Activated naive CD4-positive, alpha-beta T cell treated with anti-CD3 and anti-CD28 coated beads for 36 hours (primary cell): ENCODE measurements around the gene SELENOF. TPM values are rescaled to one million over a fixed set of nuclear protein-coding genes. Genes with fewer than 3 reads are reported as not detected.

Source experiments
- CTCF ChIA-PET: fragments of 350-600 bp; sonication (Branson Sonifier 250); formaldehyde crosslinking; loops from one replicate; lab custom pipeline; 2021; ENCODE audit warnings: antibody characterized with exemption; lab: Charles Lee
- DNase-seq: peaks from one replicate; pipeline ENCODE4 v3.0.0-alpha.2; 2020
- H3K27ac Mint-ChIP-seq: one replicate; pipeline ENCODE4 v1.8.0; 2021; ENCODE audit warnings: mild to moderate bottlenecking, mixed read lengths
- H3K27me3 Mint-ChIP-seq: one replicate; pipeline ENCODE4 v1.8.0; 2021; ENCODE audit warnings: low read depth, mixed read lengths
- H3K36me3 Mint-ChIP-seq: one replicate; pipeline ENCODE4 v1.8.0; 2021; ENCODE audit warnings: low read depth, mixed read lengths
- H3K4me1 Mint-ChIP-seq: one replicate; pipeline ENCODE4 v1.8.0; 2021; ENCODE audit warnings: low read depth, mixed read lengths
- H3K4me3 Mint-ChIP-seq: one replicate; pipeline ENCODE4 v1.8.0; 2021; ENCODE audit warnings: mild to moderate bottlenecking, moderate library complexity, mixed read lengths
- H3K9me3 Mint-ChIP-seq: one replicate; pipeline ENCODE4 v1.8.0; 2021; ENCODE audit warnings: mixed read lengths
- intact Hi-C: fragments of 100-400 bp; cut with micrococcal nuclease; formaldehyde crosslinking; loops from one replicate; pipeline ENCODE4 v1.15.1; 2023
- total RNA-seq, 2 experiments: library from RNA; stranded (reverse); gene quantifications; one replicate each; pipeline ENCODE4 v1.2.3, GENCODE V29; 2021

The SELENOF gene
- total RNA-seq, 2 experiments from 2014 or later = 111 to 115 TPM

DNA sequence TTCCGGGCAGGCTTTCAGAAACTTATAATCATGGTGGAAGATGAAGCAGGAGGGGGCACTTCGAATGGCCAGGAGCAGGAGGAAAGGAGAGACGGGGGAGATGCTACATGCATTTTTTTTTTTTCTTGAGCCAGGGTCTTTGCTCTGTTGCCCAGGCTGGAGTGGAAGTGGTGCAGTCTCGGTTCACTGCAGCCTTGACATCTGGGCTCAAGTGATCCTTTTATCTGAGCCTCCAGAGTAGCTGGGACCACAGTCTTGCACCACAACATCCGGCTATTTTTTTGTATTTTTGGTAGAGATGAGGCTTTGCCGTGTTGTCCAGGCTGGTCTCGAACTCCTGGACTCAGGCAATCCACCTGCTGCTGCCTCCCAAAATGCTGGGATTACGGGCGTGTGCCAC lies 61.6 kb downstream of the SELENOF start:
- no peak overlapping the region for H3K4me3 Mint-ChIP-seq
- H3K27ac Mint-ChIP-seq = no peak overlapping the region
- intact Hi-C loops = no loop called here
- CTCF ChIA-PET = no interaction called here
- H3K4me1 Mint-ChIP-seq = no peaks in the 10 kb centered on the region
- peaks cover 3% of the 10 kb centered on the region for H3K27me3 Mint-ChIP-seq
- no peaks in the 10 kb centered on the region for H3K36me3 Mint-ChIP-seq
- no peaks in the 10 kb centered on the region for H3K9me3 Mint-ChIP-seq
- DNase-seq = no peak

DNA sequence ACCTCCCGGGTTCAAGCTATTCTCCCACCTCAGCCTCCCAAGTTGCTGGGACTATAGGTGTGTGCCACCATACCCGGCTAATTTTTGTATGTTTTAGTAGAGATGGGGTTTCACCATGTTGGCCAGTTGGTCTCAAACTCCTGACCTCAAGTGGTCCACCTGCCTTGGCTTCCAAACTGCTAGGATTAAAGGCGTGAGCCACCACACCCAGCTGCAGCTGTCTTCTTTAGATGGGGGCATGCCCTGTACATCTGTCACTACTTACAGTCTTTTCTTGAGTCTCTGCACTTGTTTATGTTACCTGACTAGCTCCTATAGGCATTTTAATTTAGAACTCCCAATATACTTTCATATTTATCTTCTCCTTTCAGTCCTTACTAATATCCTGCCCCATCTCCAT lies 64.2 kb downstream of the SELENOF start:
- Mint-ChIP-seq H3K27me3 (peaks cover 3% of the 10 kb centered on the region), H3K4me1 (peaks cover 6% of the 10 kb centered on the region), H3K36me3 (no peaks in the 10 kb centered on the region), H3K4me3 (no peak overlapping the region), H3K9me3 (no peaks in the 10 kb centered on the region), H3K27ac (no peak overlapping the region)
- no peak for DNase-seq
- intact Hi-C loops = no loop called here
- CTCF ChIA-PET = no interaction called here

DNA sequence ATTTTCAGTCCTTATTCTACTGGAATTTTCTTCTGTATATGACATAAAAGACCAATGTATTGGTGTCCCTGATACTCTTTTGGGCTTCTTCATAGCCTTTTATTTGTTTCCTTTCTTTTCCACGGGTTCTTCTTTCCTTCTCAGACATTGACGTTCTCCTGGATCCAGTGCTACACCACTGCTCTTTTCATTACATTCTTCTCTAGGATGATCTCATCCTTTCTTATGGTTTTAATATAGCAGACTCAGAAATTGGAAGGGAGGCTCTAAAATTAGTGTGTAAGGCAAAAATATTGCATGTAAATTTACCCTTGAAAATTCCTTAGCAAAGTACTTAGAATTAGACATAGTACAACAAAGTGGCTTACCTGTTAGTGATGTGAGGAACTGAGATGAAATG lies 65.3 kb downstream of the SELENOF start:
- Mint-ChIP-seq H3K27me3 (peaks cover 3% of the 10 kb centered on the region), H3K36me3 (no peaks in the 10 kb centered on the region), H3K9me3 (no peaks in the 10 kb centered on the region), H3K4me1 (peaks cover 6% of the 10 kb centered on the region), H3K4me3 (no peak overlapping the region), H3K27ac (no peak overlapping the region)
- no peak for DNase-seq
- intact Hi-C loops = no loop called here
- CTCF ChIA-PET = no interaction called here

DNA sequence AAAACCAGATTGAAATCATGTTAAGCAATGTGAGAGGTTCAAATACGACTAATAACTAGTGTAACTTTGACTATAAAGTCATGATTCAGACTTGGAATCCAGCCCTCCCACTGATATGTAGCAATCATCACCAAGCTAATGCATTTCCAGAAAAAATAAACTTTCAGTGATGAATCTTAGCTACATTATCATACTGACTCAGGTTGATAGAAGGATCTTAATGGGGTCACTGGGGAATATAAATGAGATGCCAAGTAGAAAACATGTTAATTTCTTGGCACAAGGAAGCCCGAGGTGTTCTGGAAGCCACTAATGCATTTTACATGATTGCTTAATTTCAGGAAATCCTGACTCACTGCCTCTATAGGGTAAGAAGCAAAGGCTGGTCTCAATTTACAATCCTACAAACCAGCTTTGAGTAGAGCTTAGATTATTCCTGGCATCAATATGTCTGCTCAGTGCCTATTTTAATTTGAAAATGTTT lies 67.7 kb downstream of the SELENOF start:
- Mint-ChIP-seq H3K4me3 (no peak overlapping the region), H3K27me3 (peaks cover 3% of the 10 kb centered on the region), H3K27ac (no peak overlapping the region), H3K9me3 (no peaks in the 10 kb centered on the region), H3K4me1 (peaks cover 6% of the 10 kb centered on the region), H3K36me3 (no peaks in the 10 kb centered on the region)
- intact Hi-C loops = no loop called here
- no peak for DNase-seq
- CTCF ChIA-PET = interaction anchor here (1.9 kb wide), 1 partner anchor 238 kb away, joined by 5 read pairs; no protein-coding TSS in a partner anchor

- Mint-ChIP-seq H3K9me3 (no peaks in the 10 kb centered on the region), H3K27ac (no peak overlapping the region), H3K4me3 (no peak overlapping the region), H3K27me3 (peaks cover 3% of the 10 kb centered on the region), H3K4me1 (peaks cover 6% of the 10 kb centered on the region), H3K36me3 (no peaks in the 10 kb centered on the region)
- CTCF ChIA-PET = interaction anchor here (0.6 to 1.9 kb wide), 2 partner anchors 239 to 345 kb away, joined by 3 to 5 read pairs; no protein-coding TSS in a partner anchor
- intact Hi-C loops = no loop called here
- DNase-seq = no peak
Observed at GRCh38 chr1:86845514-86845913, 68.4 kb downstream of the SELENOF start.

DNA sequence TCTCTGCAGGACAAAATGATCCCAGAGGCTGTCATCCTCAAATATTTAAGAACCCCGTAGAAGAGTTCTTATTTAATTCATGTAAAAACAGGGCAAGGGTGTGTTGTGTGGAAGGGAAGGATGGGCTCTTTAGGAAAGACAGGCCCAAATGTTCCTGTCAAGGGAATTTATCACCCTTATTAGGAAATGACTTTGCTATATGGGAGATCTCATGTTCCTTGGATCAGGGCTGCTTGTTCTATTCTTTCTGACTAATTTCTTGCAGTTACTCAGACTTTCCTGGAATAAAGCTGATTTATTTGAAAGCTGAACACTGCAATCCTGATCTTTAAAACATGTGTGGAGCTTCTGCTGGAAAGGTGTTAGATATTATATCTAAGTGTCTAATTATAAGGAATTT lies 72.8 kb downstream of the SELENOF start:
- H3K27me3 Mint-ChIP-seq = no peaks in the 10 kb centered on the region
- H3K36me3 Mint-ChIP-seq = no peaks in the 10 kb centered on the region
- peaks cover 4% of the 10 kb centered on the region for H3K4me1 Mint-ChIP-seq
- no peaks in the 10 kb centered on the region for H3K9me3 Mint-ChIP-seq
- intact Hi-C loops = no loop called here
- no peak for DNase-seq
- CTCF ChIA-PET = interaction anchor here (1.0 to 1.3 kb wide), 2 partner anchors 86 to 243 kb away, joined by 3 read pairs; no protein-coding TSS in a partner anchor
- H3K4me3 Mint-ChIP-seq = no peak overlapping the region
- no peak overlapping the region for H3K27ac Mint-ChIP-seq

- Mint-ChIP-seq H3K9me3 (no peaks in the 10 kb centered on the region), H3K27me3 (peaks cover 2% of the 10 kb centered on the region), H3K36me3 (no peaks in the 10 kb centered on the region), H3K27ac (no peak overlapping the region), H3K4me1 (peaks cover 4% of the 10 kb centered on the region), H3K4me3 (no peak overlapping the region)
- CTCF ChIA-PET = interaction anchor here (0.5 to 5.2 kb wide), 26 partner anchors 9 to 1113 kb away, joined by 3 to 58 read pairs (median 3); partner anchors contain the start of genes HS2ST1 and SELENOF
- DNase-seq = peak; percentile 76
- intact Hi-C loops = loop anchor here (1.0 to 10.0 kb wide), 6 partner anchors 81 to 451 kb away; partner anchors contain the start of genes HS2ST1, SELENOF and SH3GLB1
Observed at GRCh38 chr1:86833461-86834215, 80.3 kb downstream of the SELENOF start.

- DNase-seq = no peak
- Mint-ChIP-seq H3K9me3 (no peaks in the 10 kb centered on the region), H3K27me3 (peaks cover 2% of the 10 kb centered on the region), H3K27ac (no peak overlapping the region), H3K36me3 (no peaks in the 10 kb centered on the region), H3K4me3 (no peak overlapping the region), H3K4me1 (peaks cover 4% of the 10 kb centered on the region)
- CTCF ChIA-PET = interaction anchor here (0.8 to 5.2 kb wide), 2 partner anchors 118 to 251 kb away, joined by 4 to 58 read pairs; no protein-coding TSS in a partner anchor
- intact Hi-C loops = loop anchor here (2.0 to 10.0 kb wide), 3 partner anchors 128 to 450 kb away; partner anchors contain the start of gene SH3GLB1
Observed at GRCh38 chr1:86832433-86832832, 81.5 kb downstream of the SELENOF start.

DNA sequence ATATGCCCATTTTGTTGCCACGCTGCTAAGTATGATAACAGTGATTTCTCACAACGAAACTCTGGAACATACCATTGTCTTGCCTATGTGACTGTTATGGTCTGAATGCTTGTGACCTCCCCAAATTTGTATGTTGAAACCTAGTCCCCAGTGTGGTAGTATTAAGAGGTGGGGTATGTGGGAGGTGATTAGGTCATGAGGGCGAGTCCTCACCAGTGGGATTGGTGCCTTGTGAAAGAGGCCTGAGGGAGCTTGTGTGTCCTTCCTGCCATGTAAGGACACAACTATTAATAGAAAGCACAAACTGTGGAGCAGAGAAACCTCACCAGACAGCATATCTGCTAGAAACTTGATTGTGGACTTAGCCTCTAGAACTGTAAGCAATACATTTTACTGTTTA lies 84.6 kb downstream of the SELENOF start:
- CTCF ChIA-PET = interaction anchor here (1.0 kb wide), 1 partner anchor 255 kb away, joined by 3 read pairs; no protein-coding TSS in a partner anchor
- H3K9me3 Mint-ChIP-seq = no peaks in the 10 kb centered on the region
- intact Hi-C loops = no loop called here
- peaks cover 2% of the 10 kb centered on the region for H3K27me3 Mint-ChIP-seq
- H3K4me1 Mint-ChIP-seq = peaks cover 4% of the 10 kb centered on the region
- DNase-seq = no peak
- no peaks in the 10 kb centered on the region for H3K36me3 Mint-ChIP-seq
- no peak overlapping the region for H3K27ac Mint-ChIP-seq
- no peak overlapping the region for H3K4me3 Mint-ChIP-seq

- H3K4me3 Mint-ChIP-seq = no peak overlapping the region
- H3K9me3 Mint-ChIP-seq = no peaks in the 10 kb centered on the region
- H3K27ac Mint-ChIP-seq = no peak overlapping the region
- no peaks in the 10 kb centered on the region for H3K4me1 Mint-ChIP-seq
- H3K36me3 Mint-ChIP-seq = no peaks in the 10 kb centered on the region
- DNase-seq = no peak
- CTCF ChIA-PET = interaction anchor here (0.8 to 1.0 kb wide), 2 partner anchors 14 to 257 kb away, joined by 3 read pairs; no protein-coding TSS in a partner anchor
- intact Hi-C loops = no loop called here
- H3K27me3 Mint-ChIP-seq = no peaks in the 10 kb centered on the region
Observed at GRCh38 chr1:86828024-86828423, 85.9 kb downstream of the SELENOF start.

DNA sequence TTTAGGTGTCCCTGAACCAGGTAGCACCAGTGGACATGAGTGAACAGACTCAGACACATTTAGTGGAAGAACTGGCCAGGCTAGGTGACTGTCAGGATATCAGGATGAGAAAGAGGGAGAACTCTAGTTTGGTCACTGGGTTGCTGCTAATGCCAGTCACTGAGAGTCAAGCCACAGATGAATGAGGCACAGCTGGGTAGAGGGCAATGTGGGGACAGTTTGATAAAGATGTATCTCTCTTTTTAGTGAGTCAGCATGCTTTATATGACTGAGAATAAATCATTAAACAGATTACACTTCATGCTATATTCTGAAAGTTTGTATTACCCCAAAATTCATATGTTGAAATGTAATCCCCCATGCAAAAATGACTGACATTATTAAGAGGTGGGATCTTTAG lies 87.1 kb downstream of the SELENOF start:
- intact Hi-C loops = no loop called here
- CTCF ChIA-PET = interaction anchor here (2.7 kb wide), 1 partner anchor 257 kb away, joined by 11 read pairs; no protein-coding TSS in a partner anchor
- DNase-seq = no peak
- no peaks in the 10 kb centered on the region for H3K27me3 Mint-ChIP-seq
- H3K9me3 Mint-ChIP-seq = no peaks in the 10 kb centered on the region
- no peak overlapping the region for H3K27ac Mint-ChIP-seq
- H3K36me3 Mint-ChIP-seq = no peaks in the 10 kb centered on the region
- H3K4me3 Mint-ChIP-seq = no peak overlapping the region
- no peaks in the 10 kb centered on the region for H3K4me1 Mint-ChIP-seq

GRCh38 chr1:86825319-86825718 lies 88.6 kb downstream of the SELENOF start:
- CTCF ChIA-PET = interaction anchor here (2.7 kb wide), 1 partner anchor 259 kb away, joined by 11 read pairs; no protein-coding TSS in a partner anchor
- intact Hi-C loops = no loop called here
- Mint-ChIP-seq H3K4me1 (no peaks in the 10 kb centered on the region), H3K27me3 (no peaks in the 10 kb centered on the region), H3K27ac (no peak overlapping the region), H3K9me3 (no peaks in the 10 kb centered on the region), H3K36me3 (no peaks in the 10 kb centered on the region), H3K4me3 (no peak overlapping the region)
- no peak for DNase-seq
